Fibroblast of skin of scalp (primary cell): ENCODE data around the gene TRIM40.
"Not testable (repeated sequence)": the region's sequence is repeated elsewhere in the genome, so short reads cannot be mapped to it uniquely, and the experiment has no call there.

Experiments
- DNase-seq: peaks from one replicate; pipeline ENCODE4 v3.0.0-alpha.2; 2013

Gene TRIM40

DNA sequence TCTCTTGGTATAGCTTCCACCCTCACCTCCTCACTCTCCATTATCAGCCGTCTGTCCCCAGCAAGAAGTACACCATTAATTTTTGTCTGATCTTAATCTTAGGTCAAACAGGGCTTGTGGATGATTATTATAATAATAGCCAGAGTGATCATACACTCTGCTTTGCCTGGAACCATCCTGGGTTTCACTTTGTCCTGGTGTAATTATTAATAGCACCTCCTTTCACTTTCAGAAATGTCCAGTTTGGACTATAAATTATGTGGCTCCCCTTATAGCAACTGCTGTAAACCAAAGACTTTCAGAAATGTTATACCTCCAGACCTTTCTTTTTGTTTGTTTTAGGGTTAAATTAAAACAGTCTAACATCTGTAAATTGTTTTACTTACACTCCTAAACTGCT lies 22.1 kb upstream of the TRIM40 start:
- no peak for DNase-seq

DNA sequence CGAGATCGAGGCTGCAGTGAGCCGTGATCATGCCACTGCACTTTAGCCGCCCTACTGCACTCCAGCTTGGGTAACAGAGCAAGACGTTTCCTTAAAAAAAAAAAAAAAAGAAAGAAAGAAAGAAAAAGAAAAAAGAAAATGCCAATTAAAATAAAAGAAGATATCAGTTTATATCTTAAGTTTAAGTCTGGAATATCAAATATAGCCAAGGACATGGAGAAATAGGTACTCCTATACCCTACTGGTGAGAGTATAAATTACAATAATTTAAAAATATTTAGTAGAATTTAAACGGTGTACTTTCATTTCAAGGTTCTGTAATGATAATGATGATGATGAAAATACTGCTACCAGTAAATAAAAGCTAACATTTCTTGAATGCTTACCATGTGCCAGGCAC lies 19.2 kb upstream of the TRIM40 start:
- no peak for DNase-seq

DNA sequence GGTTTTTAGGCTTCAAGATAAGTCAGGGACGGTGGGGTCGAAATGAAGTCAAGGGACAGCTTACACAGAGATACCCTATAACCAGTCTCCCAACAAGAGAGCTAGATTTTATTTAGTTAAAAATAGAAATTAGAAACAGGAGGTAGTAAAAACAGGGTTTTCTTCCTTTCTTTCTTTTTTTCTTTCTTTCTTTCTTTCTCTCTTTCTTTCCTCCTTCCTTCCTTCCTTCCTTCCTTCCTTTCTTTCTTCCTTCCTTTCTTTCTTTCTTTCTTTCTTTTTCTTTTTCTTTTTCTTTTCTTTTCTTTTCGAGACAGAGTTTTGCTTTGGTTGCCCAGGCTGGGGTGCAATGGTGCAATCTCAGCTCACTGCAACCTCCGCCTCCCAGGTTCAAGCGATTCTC lies 17.2 kb upstream of the TRIM40 start:
- DNase-seq: not testable (repeated sequence)

DNA sequence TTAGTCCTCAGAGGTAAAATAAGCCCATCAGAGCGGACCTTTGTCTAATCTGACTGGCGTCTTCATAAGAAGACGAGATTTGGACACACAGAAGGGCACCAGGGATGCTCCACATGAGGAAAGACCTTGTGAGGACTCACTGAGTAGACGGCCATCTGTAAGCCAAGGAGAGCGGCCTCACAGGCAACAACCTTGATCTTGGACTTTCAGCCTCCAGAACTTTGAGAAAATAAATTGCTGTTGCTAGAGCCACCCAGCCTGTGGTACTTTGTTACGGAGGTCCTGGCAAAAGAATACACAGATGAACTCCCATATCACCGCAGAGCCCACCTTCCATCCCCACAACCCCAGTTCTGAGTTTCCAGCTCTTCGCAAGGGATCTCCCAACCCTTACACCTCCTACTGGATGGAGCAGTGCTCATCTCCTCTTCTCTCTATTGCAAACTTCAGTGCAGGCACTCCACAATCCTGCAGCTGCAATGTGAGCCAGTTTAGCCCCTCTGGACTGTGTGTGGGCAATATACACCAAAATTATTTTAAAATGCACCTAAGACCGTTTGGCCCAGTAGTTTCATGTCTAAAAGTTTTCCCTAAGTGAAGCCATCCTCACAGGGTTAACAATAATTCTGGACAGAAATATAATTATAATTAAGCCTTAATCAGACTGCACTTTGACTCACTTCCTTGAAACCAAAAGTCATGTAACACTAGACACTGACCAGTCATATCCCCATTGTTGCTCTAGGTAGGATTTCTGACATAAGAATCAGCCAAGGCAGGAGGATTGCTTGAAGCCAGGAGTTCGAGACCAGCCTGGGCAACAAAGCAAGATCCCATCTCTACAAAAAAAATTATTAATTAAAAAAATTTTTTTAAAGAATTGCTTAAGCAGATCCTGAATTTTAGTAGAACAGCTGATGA lies 14.2 kb upstream of the TRIM40 start:
- no peak for DNase-seq

DNA sequence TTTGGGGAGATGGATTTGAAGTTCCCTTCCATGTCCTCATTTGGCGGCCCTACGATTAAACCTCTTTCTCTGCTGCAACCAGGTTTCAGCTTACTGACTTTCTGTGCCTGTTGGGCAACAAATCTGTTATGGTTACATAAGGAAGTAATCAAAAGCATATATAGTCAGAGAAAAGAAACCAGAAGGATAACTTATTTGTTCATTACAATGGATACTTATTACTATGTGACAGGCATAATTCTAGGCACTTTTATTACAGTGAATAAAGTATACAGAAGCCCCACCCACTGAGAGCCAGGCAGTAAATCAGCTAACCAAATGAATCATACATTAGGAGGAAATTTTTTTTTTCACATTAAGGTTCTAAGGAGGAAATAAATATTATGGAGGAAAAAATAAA lies 13.4 kb upstream of the TRIM40 start:
- no peak for DNase-seq

DNA sequence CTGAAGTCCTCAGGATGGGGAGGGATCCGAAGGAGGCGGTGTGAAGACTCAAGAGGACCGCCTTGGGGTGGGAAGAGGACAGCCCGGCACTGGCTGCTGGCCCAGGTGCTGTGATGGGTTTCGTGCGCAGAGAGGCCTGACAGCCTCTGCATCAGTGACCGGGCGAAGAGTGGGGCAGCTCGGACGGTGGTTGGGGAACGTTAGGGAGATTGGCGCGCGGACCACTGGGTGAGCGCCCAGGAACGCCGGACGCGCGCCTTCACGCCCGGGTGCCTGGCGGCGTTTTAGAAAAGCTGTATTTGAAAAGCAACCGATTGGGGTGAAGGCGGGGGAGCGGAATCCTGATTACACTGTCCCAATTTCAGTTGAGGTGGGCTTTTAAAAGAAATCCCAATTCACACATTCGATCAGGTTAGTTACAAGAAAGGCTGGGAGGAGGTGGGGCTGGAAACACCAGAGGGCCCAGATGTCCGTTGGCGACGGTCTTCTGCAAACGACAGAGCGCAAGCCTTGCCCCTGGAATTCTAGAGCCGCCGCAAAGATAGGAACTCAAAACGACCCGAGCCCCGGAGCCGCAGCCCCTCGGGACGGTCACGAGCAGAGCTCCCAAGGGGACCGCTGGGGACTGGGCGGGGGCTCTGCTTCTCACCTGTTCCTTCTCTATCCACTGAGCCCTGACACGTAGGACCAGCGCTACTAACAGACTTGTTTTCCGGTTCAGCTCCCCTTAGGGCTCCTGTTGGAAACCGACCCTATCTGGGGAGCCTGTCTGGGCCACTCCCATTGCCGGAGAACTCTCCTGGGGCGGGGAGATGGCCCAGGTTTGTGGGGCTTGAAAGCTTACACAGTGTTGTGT lies 8.5 kb upstream of the TRIM40 start:
- no peak for DNase-seq

DNA sequence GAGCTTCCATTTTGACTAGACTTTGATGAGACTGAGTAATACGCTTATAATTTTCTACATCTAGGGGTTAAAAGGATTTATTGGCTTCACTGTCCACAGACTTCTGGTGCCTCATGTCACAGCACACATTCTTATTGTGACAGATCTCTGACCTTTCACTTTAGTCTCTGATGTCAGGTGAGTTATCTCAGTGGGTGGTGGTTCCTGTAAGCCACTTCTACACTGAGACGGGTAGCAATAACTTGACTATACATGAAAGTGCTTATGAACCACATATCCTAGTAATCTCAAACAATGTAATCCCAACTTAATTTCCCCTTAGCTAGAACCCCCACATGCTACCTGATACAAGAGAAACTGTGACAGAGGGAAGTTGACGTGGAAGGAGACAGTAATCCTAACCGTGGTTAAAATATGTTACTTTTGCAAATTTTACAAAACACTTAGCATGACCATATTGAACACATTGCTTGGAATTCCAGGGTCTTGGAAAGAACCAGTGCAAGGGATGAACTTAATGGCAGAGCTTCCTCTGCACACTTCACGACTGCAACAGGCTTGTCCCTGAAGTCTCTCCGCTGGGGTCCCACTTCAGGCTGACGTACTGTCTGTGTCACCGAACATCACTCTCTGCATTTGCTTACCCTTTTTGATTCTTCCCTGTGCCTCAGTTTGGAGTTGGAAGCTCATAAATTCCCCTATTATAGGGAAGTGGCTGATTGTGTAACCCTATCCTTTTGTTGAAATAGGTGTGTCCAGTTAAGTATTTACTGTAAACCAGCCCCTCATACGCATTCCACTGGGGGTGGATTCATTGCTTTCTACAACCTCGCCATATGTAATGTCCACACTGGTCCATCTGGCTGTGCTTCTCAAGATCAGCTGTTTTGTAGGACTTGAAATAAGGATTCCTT lies 6.4 kb upstream of the TRIM40 start:
- DNase-seq: no peak

DNA sequence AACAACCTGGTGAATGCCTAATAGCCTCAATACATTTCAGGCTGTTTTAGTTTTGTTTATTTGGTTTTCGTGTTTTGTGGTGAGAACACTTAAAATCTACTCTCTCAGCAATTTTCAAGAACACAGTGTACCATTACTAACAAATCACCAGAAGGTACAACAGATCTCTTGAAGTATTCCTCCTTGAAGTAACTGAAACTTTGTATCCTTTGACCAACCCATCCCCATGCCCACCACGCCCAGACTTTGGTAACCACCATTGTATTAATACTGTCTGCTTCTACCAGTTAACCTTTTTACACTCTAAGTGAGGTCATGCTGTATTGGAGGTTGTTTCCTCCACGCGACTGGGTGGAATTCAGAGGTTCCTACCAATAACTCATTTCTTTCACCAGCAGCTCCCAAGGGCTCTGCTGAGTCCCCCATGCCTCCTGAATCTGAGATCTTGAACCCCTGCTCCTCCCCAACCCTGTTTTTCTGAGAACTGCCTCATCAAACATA lies 5.7 kb upstream of the TRIM40 start:
- DNase-seq: no peak

DNA sequence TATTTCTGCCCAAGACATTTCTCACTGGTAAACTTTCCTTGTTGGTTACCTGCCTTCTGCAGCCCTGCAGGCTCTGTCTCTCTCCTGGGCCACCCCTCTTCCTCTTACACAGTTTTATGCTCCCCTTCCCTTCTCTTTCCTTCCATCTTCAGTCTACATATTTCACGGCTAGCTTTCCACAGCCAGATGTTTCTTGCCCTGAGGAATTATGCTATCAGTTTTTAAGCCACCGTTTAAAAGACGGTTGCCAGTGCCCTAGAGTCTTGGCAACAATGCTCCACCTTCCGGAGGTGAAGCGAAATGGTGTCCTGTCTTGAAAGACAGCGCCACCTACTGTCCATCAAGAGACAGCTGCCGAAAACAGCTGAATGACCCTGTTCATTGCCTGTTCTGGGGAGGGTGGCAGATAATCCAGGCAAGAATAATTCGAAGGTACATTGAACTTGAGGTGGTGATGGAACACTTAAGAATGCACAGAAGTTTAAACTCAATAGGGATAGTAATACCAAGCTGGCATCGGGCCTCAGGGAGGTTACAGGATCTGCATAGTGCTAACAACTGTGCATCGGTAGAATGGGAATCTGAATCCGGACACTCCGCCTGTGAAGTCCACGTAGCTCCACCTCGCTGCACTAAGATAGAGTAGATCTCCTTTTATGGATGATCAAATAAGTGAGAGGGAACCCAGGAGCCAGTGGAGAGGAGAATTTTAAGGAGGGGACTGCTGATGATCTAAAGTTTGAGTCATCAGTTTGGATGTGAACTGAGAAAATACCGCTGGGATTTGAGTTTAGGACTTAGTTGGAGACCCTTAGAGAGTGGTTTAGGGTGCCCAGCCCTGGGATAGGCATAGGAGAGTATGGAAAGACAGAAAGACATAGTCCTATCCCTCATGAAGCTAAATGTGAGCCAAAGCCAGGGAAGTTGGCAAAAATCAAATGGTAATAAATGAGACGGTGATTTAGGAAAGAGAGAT lies 4.8 kb upstream of the TRIM40 start:
- DNase-seq: peak; percentile 85

DNA sequence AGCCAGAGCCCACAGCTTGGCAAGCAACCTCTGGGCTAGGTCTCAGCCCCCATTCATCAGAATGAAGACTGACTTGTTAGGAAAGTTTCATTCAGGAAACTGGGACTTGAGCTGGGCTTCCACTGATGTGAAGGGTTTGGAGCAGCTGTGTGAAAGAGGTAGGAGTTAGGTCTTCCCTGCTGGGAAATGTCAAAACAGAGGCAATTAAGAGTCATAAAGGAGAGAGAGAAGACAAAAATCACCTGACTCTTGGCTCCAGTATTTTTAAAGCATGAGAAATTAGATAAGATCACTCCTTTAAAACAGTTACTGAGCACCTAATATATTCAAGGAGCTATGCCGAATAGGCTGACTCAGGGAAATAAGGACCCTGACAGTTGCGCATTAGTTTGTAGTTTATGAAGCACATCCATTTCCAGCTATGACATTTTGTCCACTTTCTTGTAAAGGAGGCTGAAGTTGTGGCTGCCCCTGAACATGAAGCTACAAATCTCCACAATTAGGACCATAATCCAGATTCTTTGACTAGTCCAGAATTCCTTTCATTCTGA lies 3.9 kb upstream of the TRIM40 start:
- DNase-seq: no peak

DNA sequence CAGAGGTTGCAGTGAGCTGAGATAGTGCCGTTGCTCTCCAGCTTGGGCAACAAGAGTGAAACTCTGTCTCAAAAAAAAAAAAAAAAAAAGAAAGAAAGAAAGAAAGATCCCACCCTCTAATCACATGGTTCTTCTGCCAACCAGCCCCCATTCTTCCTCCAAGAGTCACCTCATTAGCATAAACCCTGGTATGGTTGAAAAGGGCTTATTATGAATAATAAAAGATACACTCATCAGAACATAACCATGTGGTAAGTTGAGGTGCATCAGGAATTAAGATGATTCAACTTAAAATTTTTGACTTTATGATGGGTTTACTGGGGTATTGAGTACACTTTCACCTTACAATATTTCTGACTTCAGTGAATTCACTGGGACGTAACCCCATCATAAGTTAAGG lies 793 bp upstream of the TRIM40 start:
- DNase-seq: no peak

DNA sequence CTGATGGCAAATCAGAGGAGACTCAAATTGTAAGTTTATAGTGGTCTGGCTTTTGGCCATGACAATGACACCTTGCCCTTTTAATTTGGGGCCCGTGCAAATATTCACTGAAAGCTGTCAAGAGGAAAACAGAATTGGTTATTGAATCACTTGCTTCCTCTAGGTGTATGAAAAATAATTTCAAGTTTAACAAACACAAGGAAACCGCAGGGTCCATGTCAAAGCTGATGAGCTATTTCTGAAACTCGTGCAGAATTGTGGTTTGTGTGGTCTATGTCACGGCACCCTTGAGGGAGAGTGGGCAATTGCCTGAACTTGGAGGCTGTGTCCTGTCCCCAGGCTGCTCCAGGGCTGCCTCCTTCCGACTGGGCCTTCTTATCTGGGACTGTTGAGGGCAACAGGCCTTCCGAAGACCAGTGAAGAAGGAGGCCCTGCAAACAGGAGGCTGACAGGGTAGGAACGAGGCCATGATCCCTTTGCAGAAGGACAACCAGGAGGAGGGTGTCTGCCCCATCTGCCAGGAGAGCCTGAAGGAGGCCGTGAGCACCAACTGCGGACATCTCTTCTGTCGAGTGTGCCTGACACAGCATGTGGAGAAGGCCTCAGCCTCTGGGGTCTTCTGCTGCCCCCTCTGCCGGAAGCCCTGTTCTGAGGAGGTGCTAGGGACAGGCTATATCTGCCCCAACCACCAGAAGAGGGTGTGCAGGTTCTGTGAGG lies 788 bp downstream of the TRIM40 start:
- DNase-seq: no peak

DNA sequence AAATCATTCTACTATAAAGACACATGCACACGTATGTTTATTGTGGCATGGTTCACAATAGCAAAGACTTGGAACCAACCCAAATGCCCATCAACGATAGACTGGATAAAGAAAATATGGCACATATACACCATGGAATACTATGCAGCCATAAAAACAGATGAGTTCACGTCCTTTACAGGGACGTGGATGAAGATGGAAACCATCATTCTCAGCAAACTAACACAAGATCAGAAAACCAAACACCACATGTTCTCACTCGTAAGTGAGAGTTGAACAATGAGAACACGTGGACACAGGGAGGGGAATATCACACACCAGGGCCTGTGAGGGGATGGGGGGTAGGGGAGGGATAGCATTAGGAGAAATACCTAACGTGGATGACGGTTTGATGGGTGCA lies 4.3 kb downstream of the TRIM40 start:
- not testable (repeated sequence) for DNase-seq

DNA sequence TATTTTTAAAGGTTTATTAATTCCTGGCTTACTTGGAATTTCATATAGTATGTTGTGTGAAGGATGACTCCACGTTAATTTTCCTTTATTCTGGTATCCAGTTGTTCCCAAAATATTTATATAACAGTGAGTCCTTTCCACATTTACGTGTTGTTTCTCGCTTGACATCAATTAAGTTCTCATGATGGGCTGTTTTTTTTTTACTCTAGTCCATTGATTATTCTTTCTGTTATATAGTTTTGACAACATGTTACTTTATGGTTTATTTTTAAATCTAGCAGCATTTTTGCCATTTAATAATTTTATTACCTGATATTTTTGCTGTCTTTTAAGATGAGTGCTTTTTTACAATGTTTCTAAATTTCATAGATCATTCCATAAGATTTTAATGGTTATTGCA lies 6.7 kb downstream of the TRIM40 start:
- no peak for DNase-seq

DNA sequence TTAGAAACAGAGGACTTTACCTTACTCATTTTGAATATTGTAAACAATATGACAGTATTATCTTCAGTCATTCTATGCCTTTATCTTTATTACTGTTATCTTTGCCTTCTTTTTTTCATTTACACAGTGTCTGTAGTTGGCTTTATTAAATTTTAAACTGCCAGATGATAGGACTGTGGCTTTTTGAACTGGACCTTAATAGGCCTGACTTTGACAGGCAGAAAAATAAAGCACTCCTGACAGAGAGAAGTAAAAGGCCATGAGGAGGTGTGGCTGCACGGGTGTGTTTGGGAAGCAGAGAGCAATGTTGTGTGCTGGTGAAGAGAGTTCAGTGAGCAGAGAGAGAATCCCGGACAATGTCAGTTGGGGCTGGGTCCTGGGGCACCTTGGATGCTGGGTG lies 7.8 kb downstream of the TRIM40 start:
- DNase-seq: no peak

DNA sequence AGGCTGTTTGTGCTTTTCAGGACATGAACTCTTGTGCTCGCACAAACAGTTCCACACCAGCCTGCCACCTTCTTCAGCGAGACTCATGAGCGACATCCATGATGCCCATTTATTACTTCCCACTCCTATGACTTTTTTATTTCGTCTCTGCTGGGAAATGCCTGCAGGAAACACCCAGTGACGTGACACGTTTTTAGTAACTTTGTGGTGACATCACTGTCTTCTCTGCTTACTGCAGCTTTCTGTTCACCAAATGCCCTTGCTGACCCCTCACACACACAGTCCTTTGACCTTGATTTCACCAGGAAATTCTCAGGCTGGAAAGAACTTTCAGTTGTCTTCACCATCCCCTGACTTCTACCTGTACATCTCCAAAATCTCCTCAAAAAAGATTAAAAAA lies 8.9 kb downstream of the TRIM40 start:
- no peak for DNase-seq

DNA sequence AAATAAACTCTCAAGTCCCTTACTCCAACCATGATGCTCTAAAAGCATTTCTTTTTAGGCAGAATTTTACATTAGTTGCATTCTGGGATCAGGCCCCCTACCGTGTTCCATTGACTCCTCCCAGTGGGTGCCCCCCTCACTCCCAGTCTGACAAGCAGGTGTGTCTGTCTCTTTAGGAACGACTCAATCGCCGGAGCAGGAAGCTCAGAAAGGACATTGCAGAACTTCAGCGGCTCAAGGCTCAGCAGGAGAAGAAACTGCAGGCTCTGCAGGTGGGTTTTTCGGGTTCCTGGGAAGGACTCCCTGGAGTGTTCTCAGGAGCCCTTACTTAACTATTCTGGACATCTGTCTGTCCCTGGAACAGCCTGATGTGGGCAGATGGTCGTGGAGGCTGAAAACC lies 9.9 kb downstream of the TRIM40 start:
- DNase-seq: no peak

DNA sequence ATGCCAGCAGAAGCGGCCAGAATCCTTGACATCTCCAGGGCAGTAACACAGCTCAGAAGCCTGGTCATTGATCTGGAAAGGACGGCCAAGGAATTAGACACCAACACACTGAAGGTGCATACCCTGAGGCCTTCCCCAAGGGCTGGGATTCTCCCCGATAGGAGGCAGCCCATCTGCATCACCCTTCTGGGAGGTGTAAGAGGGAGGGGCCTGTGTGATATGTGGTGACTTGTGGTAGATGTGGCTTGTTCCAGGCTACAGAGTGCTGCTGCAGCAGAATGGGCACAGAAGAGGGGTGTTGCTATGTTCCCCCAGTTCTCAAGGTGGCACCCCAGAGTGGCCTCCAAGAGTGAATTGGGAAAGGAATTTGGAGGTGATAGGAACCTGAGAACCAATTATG lies 11.2 kb downstream of the TRIM40 start:
- DNase-seq: no peak

DNA sequence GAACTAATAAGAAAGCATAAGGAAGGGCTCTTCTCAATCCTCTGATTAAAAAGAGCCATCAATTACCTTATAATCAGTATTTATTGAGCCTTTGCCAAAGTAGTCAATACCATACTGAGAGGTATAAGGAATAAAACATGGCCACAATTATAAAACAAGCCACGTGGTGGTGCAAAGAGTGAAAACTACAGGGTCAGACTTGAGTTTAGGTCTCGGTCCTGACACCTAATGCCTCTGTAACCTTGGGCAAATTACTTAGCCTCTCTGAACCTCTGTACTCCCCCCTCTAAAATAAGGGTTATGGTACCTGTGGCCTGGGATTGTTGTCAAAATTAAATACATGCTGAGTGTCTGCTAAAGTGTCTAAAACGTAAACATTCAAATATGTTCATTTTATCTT lies 13.3 kb downstream of the TRIM40 start:
- DNase-seq: peak; percentile 15

DNA sequence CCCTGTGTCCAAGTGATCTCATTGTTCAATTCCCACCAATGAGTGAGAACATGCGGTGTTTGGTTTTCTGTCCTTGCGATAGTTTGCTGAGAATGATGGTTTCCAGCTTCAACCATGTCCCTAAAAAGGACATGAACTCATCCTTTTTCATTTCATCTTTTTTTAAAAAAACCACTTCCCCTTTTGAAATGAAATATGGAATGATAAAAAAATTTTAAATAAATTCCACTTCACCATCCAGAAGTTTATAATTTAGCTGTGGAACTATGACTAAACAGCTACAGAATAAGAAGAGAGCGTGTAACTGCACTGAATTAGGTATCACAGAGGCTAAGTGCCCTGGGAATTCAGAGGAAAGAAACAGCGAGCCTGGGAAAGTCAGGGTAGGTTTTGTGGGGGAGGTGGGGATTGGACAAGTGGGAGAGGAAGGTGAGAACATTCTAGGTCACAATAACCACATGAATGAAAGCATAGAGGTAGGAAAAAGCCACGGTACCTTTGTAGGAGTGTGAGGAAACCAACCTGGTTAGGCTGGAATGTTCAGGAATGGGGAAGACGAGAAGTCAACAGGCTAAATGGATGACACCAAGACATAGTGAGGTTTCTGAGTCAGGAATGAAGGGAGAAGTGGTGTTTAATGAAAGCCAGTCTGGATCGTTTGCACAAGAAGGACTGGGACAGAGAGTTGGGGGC lies 14.1 kb downstream of the TRIM40 start:
- peak; percentile 34 for DNase-seq
